M059J (cell line): ENCODE data around the gene MTX1. TPM values are rescaled to one million over a fixed set of nuclear protein-coding genes. Genes with fewer than 3 reads are reported as not detected.
"Not testable (repeated sequence)": the region's sequence is repeated elsewhere in the genome, so short reads cannot be mapped to it uniquely, and the experiment has no call there.

ENCODE experiments used
- DNase-seq: peaks from one replicate; pipeline ENCODE4 v3.0.0-alpha.2; 2012; ENCODE audit warnings: low read depth
- total RNA-seq: library from RNA; depleted of rRNA; stranded (reverse); fragments of >200 nt; shearing (Covaris generic); gene quantifications from 2 replicates; pipeline ENCODE4 v1.2.3, GENCODE V29; 2014

Gene MTX1
- total RNA-seq, 1 experiment from 2014 or later, result 95.2 TPM

DNA sequence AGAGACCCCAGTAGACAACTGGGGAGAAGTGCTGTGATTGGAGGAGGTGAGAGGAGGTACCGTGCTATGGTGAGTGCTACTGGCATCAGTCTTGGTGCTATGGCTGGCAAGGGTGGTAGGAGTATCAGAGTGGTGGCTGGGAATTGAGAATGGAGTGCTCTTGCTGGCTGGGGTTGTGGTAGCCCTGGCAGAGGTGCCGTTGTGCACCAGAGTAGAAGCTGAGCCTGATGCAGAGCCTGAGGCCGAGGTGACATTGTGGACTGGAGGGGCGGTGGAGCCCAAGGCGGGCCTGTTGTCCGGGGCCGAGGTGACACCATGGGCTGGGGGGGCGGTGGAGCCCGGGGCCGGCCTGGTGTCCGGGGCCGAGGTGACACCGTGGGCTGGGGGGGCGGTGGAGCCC lies 20.2 kb upstream of the MTX1 start:
- no peak for DNase-seq

- not testable (repeated sequence) for DNase-seq
Observed at GRCh38 chr1:155189926-155190325, 18.6 kb upstream of the MTX1 start.

DNA sequence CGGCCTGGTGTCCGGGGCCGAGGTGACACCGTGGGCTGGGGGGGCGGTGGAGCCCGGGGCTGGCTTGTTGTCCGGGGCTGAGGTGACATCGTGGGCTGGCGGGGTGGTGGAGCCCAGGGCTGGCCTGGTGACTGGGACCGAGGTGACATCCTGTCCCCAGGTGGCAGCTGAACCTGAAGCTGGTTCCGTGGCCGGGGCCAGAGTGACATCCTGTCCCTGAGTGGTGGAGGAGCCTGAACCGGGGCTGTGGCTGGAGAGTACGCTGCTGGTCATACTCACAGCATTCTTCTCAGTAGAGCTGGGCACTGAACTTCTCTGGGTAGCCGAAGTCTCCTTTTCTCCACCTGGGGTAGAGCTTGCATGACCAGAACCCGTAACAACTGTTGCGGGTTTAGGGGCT lies 16.6 kb upstream of the MTX1 start:
- DNase-seq, result no peak

GRCh38 chr1:155192346-155193274 lies 15.9 kb upstream of the MTX1 start:
- DNase-seq, result no peak

DNA sequence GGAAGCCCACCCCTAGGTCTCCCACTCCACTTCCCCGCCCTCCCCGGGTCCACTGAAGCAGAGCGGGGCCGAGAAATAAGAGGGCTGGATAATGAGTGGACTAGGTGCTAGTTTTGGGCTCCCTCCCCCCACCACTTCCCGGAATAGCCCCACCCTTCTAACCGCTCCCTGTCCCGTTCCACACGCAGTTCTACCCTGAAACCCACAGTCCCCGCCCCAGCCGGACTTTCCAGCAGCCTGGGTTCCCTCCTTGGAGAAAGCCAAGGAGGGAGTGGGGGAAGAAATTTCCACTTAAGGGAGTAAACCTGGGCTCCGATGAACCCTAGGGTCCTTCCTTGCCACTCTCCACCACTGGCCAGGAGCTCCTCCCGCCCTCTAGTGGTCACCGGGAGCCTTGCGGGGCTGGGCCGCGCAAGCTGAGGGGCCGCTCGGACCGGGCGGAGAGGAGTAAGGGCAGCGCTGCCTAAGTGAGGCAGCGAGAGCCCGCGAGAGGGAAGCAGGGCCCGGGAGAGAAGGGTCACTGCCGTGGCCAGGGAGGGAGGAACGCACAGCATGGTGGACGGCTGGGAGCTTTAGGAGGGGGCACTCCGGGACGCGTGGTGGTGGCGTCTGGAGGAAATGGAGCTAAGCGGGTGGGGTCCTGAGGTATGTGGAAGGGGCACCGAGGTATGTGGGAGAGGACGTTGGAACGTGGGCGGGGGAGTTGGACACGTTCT lies 15.1 kb upstream of the MTX1 start:
- DNase-seq, result peak; percentile 95

GRCh38 chr1:155193991-155194240 lies 14.6 kb upstream of the MTX1 start:
- not testable (repeated sequence) for DNase-seq

GRCh38 chr1:155195201-155196102 lies 13.0 kb upstream of the MTX1 start:
- DNase-seq, result peak; percentile 33

DNA sequence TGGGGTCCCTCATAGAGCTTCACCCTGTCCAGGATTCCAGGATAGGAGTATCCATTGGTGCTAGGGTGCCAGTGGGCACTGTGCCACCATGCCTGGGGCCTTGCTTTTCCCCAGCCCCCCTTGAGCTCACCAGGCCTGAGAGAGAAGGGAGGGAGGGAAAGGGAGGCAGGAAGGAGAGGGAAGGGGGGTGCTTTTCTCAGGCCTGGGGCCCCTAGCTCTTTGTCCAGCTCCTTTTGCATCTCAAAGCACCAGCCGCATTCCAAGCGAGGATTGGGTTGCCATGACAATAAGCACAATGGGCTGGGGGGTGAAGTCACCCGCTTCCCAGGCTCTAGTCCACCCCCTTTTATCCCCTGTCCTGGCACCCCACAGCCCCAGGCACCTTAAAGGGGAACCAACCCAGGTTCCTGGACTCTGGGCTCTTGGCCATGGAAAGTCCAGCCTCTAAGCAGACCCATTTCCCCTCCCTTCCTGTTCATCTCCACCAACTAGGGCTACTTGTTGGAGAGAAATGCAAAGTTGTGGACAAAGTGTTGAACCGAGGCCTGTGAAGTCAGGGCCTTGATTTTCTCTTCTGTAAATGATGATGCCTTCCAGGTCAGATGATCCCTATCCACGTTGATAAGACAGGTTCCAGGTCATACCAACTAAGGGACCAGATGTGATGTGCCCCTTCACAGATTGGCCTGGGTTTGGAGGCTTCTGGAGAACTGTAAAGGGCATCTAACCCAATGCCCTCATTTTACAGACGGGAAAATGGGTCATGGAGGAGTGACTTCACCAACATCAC lies 12.2 kb upstream of the MTX1 start:
- peak; percentile 43 for DNase-seq

GRCh38 chr1:155196893-155197638 lies 11.4 kb upstream of the MTX1 start:
- no peak for DNase-seq

DNA sequence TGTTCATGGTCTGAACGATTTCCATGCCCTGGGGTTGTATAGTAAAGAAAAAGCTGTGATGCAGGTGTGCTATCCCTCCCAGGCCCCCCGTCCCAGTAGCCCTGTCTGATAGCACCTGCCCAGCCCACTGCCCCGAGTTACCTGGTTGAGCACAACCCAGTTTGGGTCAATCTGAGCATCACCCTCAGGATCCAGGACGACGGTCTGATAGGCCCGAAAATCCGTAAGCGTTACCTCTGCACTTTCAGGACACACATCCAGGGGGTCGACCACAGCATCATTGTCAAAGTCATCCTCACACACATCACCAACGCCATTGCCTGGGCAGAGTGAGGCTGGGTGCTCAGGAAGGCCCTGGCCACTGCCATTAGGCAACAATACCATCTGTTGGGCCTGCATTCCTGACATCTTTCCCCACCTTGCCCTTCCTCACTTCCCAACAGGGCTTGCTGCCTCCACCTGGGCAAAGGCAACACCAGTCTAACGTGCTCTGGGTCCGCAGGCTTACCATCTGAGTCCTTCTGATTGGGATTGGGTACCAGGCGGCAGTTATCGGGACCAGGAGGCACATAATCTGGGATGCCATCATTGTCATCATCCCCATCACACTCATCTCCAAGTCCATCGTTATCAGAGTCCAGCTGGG lies 10.5 kb upstream of the MTX1 start:
- no peak for DNase-seq

GRCh38 chr1:155198547-155198906 lies 10.0 kb upstream of the MTX1 start:
- DNase-seq, result no peak

DNA sequence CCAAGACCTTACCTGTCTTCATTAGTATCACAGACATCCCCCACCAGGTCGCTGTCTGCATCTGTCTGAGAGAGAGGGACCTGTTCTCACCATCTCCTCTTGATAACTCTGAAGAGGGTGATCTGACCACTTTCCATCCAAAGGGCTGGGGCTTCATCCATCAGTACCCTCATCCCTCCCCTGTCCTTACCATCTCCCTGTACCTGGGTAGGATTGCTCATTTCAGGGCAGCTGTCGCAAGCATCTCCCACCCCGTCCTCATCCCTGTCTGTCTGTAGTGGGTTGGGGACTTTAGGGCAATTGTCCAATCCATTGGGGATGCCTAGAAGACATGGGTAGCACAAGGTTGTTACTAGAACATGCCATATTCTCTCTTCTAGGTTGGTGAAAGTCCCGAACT lies 8.7 kb upstream of the MTX1 start:
- no peak for DNase-seq

DNA sequence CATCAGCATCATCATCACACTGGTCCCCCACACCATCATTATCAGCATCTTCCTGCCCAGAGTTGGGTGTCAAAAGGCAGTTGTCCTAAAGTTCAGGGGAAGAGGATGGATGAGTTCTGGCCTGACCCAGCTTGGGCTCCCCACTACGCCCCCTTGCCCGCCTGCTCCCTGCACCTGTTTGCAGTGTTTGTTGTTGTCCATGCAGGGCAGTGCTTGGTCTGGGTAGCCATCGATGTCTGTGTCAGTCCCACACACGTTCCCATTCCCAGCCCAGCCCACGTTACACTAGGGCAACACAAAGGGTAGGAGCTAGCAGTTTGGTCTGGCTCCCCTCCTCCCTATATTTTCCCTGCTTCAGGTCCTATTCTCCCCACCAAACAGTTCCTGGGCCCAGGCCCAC lies 7.6 kb upstream of the MTX1 start:
- no peak for DNase-seq

- no peak for DNase-seq
Observed at GRCh38 chr1:155202198-155202597, 6.3 kb upstream of the MTX1 start.

- no peak for DNase-seq
Observed at GRCh38 chr1:155202731-155203515, 5.6 kb upstream of the MTX1 start.

- DNase-seq, result no peak
Observed at GRCh38 chr1:155205035-155205434, 3.5 kb upstream of the MTX1 start.

DNA sequence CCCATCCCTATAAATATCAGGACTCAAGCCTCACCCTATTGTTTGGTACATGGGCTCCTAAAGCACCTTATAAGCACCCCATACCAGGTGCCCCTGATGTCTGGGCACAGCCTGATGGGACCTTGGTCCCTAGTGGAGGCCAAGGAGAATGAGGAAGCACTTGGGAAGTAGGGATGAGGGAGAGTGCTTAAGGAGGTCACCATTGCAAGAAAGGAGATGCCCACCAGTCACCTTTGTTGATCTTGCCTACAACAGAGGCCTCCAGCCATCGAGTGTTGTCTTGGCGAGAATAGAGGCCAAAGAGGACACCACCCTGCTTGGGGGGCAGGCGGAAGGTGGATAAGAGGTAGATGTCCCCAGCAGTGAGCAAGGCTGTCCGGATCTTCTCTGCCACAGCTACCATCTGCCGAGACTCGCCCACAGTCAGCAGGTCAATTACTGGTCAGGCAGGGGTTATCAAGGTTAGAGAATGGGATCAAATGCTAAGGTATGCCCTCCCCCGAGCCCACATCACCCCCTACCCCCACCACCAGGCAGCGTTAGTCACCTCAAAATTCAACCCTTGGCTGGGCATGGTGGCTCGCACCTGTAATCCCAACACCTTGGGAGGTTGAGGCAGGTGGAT lies 2.4 kb upstream of the MTX1 start:
- DNase-seq, result no peak

DNA sequence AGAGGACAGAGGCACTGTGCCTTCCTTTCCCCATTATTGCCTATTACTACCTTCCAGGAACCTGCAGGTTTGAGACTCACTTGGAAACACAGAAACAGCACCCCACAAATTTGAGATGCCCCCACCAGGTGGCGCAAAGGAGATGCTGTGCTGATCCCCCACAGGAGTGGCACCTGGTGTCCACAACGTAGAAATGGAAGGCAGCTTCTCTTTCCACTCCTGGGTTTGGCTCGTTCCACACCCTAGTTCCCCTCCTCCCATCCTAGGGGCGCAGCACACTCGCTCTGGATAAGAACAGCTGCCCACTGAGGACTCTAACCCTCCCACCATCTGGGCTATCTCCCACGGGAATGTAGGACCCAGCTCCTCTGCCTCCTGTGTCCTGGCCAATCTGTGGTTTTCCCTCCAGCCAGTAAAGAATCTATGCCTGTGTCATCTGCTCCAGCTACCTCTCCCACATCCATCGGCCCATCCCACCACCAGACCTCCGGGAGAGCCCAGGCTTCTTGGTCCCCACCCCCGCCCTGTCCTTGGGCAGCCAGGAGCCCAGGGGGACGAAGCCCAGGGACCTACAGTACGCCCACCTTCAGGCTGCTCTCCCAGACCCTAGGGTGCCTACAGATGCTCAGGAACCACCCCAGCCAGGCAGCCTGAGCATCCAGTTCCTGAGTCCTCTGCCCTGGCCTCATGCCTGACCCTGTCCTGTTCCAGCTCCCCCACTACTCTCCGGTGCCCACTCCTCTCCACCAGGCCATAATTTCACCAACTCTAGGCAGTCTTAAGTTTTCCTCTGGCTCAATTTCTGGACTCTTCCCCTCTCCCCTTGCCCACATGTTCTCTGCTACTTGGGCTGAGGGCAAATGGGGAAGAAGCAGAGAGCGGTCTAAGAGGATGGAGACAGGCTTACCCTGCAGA lies 1.3 kb upstream of the MTX1 start:
- DNase-seq, result peak; percentile 86
